Activated CD8-positive, alpha-beta memory T cell treated with anti-CD3 and anti-CD28 coated beads, Interleukin-2, amount 50 U/mL, for 24 hours (primary cell): ENCODE measurements around the gene GFOD1.
"Not testable (repeated sequence)": the region's sequence is repeated elsewhere in the genome, so short reads cannot be mapped to it uniquely, and the experiment has no call there.

Experiments used
- DNase-seq: peaks from one replicate; pipeline ENCODE4 v3.0.0-alpha.2; 2020; ENCODE audit errors: extremely low read depth

GFOD1 gene

DNA sequence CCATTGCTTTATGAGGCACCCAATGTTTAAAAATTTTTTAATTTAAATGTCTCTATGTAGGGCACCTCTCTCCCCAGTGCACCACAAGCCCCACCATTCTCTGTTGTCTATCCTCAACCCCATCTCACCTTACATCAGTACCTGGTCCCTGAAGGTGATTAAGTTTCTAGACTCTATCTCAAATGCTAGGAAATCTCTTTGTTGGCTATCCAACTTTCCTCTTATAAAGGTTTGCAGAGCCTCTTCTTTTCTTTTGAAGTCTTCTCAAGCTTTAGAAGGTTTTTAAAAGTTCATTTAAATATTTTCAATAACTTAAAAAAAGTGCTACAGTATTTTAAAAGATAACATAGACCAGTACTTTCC is 82.5 kb downstream of the GFOD1 start:
- no peak for DNase-seq

DNA sequence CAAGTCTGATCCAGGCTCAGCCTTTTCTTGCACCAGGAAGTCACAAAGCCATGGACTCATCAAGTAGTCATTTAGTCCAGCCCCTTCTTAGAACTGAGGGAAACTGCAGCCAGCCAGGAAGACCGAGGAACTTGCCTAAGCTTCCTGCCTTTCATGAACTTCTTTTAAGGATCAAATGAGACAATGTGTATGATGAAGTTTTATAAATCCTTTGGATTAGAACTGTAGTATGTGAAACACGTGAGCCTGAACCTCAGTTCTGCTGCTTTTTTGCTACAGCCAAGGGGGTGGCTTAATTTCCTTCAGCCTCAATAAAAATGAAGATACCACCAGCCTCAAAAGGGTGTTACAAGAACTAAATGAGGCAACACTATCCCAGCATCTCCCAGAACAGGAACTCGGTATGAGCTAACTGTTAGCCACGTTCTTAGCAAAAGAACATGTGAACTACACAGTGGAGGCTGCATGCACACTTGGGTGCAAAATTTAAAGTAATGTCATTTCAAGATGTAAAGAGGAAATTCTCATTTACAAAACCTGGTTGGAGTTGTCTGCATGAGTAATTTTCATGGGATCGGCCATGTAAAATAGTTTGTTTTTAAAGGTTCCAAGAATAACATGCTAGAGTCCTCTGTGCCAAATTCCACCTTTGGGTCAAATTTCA is 83.0 kb downstream of the GFOD1 start:
- DNase-seq = no peak

DNA sequence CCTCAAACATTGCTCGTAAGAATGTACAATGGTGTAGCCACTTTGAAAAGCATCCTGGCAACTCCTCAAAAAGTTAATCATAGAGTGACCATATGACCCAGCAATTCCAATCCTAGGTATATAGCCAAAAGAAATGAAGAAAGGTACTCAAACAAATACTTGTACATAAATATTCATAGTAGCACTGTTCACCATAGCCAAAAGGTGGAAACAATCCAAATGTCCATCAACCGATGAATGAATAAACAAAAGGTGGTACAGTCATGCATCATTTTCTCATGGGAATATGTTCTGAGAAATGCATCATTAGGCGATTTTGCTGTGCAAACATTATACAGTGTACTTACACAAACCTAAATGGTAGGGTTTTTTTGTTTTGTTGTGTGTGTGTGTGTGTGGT is 84.7 kb downstream of the GFOD1 start:
- DNase-seq = no peak

DNA sequence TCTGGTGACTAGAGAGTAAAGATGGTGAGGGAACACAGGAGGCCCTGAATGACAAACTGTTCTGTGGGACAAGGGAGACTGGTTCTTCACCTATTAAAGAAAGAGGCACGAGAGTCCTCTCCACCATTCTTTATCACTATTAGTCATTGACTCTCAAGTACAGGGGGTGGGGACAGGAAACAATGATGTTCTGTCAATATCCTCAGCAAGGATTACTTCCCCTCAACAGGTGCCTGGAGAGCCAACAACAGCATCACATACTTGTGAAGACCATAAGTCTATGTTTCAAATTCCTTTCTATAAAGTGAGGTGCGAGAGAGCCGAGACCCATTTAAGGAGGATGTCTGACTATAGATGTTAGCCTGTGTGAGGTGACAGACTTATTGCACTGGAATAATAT is 86.6 kb downstream of the GFOD1 start:
- no peak for DNase-seq

- DNase-seq = no peak
These were observed 88.9 kb downstream of the GFOD1 start for GRCh38 chr6:13398421-13398994.

DNA sequence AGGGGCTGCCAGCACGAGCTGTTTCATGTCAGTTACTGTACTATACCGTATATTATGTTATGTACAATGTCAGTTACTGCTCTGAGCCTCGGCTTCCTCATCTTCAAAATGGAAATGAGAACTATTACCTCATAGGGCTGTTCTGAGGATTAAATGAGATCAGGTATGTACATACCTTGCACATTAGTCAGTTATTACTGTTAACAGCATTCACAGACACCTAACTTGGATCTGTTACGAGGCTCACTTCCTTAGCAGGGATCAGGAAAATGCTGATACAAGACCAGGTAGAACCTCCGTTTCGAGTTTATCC is 89.4 kb downstream of the GFOD1 start:
- no peak for DNase-seq

DNA sequence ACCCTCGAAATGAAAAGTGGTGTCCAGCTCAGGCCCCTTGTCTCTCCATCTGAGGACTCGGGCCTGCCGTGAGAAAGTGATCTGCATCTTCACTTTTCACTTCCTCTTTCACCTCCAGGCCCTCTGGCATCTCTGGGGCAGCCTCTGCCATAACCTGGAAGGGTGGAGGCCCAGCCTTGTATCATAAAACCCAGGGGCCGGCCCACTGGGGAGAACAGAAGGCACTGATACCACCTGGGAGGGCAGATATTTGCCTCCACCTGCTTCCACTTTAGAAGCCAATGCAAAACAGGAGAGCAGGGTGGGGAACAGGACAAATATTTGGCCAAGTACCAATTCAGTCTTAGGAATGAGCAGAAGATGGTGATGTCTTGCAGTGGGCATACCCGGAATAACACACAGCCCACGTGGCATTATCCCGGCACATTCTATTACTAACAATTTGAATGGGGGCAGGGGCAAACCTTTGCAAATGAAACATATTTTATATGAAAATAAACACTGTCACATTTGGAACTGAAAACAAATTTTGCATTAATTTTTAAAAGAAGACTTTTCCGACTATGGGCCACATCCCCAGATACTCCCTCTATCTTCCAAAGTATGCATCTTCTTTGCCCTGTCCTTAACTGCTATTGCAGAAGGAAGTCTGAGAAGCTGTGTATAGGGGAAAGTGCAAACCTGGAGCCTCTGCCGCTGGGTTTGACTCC is 89.9 kb downstream of the GFOD1 start:
- no peak for DNase-seq

- no peak for DNase-seq
These were observed 91.1 kb downstream of the GFOD1 start for GRCh38 chr6:13396241-13396792.

- no peak for DNase-seq
These were observed 91.8 kb downstream of the GFOD1 start for GRCh38 chr6:13395272-13396237.

DNA sequence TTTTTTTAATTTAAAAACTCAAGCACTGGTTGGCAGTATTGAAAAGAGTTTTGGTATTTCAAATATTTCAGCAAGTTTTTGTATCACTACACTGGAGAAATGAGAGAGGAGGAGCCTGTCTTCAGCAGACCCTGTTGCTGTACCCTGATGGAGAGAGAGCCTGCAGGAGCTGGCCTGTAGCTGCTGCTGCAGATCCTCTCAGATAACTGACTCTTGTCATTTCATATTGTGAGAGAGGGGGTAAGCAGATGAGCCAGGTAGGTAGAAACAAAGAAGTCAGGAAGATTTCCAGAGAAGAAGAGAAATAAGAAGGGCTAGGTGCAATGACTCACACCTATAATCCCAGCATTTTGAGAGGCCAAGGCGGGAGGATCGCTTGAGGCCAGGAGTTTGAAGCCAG is 94.9 kb downstream of the GFOD1 start:
- no peak for DNase-seq

DNA sequence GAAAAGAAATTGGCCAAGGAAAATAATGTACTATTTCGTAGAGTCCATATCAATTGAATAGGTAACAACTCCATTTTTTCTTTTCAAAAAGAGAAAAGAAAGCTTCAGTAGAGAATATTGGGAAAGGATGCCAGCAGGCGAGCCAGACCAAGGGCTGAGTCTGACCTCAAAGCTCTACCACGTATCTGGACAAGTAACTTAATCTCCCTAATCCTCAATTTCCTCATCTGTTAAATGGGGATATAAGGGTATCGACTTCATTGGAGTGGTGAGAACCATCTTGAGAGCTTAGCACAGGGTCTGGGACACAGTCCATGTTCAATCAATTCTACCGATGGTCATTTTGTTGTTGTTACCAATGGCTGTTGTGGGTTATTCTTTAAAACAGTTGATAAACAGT is 95.9 kb downstream of the GFOD1 start:
- DNase-seq = no peak

GRCh38 chr6:13390658-13391057 is 96.7 kb downstream of the GFOD1 start:
- DNase-seq = no peak

DNA sequence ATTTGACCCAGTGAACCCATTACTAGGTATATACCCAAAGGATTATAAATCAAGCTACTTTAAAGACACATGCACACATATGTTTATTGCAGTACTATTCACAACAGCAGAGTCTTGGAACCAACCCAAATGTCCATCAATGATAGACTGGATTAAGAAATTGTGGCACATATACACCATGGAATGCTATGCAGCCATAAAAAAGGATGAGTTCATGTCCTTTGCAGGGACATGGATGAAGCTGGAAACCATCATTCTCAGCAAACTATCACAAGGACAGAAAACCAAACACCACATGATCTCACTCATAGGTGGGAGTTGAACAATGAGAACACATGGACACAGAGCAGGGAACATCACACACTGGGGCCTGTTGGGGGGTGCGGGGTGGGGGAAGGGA is 98.2 kb downstream of the GFOD1 start:
- DNase-seq = not testable (repeated sequence)

DNA sequence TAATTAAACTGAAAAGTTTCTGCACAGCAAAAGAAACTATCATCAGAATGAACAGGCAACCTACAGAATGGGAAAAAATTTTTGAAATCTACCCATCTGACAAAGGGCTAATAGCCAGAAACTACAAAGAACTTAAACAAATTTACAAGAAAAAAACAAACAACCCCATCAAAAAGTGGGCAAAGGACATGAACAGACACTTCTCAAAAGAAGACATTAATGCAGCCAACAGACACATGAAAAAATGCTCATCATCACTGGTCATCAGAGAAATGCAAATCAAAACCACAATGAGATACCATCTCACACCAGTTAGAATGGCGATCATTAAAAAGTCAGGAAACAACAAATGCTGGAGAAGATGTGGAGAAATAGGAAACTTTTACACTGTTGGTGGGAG is 98.6 kb downstream of the GFOD1 start:
- not testable (repeated sequence) for DNase-seq

DNA sequence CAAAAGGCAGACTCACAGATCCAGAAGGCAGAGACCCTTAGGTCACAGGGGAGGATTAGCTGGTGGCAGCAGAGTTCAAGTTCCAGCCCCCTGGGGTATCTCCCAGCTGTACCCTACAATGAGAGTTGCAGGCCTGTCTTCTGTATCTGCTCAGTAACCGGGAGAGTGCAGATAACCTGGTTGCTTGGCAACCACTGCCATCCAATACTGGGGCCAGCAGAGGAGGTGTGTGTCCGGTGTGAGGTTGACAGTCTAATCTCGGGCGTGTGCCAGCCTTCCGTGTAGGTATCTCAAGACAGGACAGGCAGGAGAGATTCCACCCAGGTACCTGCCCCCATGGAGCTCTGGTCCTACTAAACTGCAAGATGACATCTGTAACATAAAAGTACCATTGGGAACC is 102.4 kb downstream of the GFOD1 start:
- no peak for DNase-seq

DNA sequence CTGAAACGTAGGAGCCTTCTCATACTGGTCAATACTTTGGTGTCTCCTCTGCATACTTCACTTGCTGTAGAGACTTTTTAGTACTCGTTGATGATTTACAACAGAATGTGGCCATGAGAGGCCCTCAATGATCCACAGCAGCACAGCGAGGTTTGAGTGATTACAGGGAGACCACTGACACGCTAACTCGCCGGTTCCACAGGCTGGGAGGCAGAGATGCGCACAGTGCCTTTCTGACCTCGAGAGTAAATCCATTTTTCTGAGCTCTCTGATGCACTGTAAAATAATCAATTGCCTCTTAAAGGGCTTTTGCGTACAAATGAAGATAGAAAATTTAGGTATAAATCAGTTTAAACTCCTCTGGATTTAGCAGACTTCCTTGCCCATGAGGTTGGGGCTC is 102.9 kb downstream of the GFOD1 start:
- no peak for DNase-seq

GRCh38 chr6:13383328-13384163 is 103.9 kb downstream of the GFOD1 start:
- no peak for DNase-seq

GRCh38 chr6:13380761-13381160 is 106.6 kb downstream of the GFOD1 start:
- no peak for DNase-seq

GRCh38 chr6:13378669-13379590 is 108.5 kb downstream of the GFOD1 start:
- DNase-seq = no peak
